ENCODE results near the gene CREB3L1. TPM values are rescaled to one million over a fixed set of nuclear protein-coding genes. Genes with fewer than 3 reads are reported as not detected.

CREB3L1 gene
- total and polyA plus RNA-seq, 2 donors from 2014 or later = 2.5 to 7.3 TPM

DNA sequence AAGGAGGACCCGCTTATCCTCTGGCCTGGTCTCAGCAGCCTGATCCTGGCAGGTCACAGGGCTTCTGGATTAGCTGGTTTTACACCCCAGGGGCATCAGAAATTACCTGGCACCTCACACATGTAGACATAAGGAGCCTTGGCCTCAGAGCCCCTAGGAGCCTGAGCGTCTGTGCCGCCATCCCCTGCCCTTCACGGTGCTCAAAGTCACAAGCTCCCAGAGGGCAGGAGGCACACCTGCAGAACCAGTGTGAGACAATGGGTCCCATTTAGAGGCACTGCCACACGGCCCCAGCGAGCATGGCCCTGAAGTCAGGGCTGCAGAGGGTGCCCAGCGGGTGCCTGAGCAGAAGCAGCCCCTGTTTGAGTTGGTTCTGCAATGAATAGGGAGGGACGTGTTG, 73.7 kb downstream of the CREB3L1 start:
- intact Hi-C loops (cut with DNase I) = no loop called here
- Histone ChIP-seq H3K9me3 (ENCODE audit: control insufficient read depth in 2 of 3, insufficient read depth in 1 of 3, low read length in 3 of 3) (no peaks in the 10 kb centered on the region), H3K4me1 (ENCODE audit: control insufficient read depth in 2 of 3, insufficient read depth in 2 of 3, low read depth in 1 of 3, low read length in 3 of 3) (peaks cover 0 to 34% (median 12%) of the 10 kb centered on the region in 3 donors), H3K27ac (ENCODE audit: low read depth in 2 of 2, low read length in 2 of 2) (no peak overlapping the region), H3K9ac (ENCODE audit: low read length in 3 of 3) (peak overlapping the region in 1 of 3 donors; percentile 29), H3K27me3 (ENCODE audit: control insufficient read depth, insufficient read depth, low read length) (no peaks in the 10 kb centered on the region), H3K36me3 (ENCODE audit: control insufficient read depth in 2 of 3, insufficient read depth in 3 of 3, low read length in 3 of 3) (no peaks in the 10 kb centered on the region), H3K4me3 (ENCODE audit: low read length in 3 of 3) (no peak overlapping the region)
- FAIRE-seq = no peak
- TF ChIP-seq, protein P1, sequence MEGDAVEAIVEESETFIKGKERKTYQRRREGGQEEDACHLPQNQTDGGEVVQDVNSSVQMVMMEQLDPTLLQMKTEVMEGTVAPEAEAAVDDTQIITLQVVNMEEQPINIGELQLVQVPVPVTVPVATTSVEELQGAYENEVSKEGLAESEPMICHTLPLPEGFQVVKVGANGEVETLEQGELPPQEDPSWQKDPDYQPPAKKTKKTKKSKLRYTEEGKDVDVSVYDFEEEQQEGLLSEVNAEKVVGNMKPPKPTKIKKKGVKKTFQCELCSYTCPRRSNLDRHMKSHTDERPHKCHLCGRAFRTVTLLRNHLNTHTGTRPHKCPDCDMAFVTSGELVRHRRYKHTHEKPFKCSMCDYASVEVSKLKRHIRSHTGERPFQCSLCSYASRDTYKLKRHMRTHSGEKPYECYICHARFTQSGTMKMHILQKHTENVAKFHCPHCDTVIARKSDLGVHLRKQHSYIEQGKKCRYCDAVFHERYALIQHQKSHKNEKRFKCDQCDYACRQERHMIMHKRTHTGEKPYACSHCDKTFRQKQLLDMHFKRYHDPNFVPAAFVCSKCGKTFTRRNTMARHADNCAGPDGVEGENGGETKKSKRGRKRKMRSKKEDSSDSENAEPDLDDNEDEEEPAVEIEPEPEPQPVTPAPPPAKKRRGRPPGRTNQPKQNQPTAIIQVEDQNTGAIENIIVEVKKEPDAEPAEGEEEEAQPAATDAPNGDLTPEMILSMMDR (IDR thresholded peaks at IDR 0.05; ENCODE audit: borderline replicate concordance, extremely low read depth, insufficient read depth) = no peak
- no peak for DNase-seq

DNA sequence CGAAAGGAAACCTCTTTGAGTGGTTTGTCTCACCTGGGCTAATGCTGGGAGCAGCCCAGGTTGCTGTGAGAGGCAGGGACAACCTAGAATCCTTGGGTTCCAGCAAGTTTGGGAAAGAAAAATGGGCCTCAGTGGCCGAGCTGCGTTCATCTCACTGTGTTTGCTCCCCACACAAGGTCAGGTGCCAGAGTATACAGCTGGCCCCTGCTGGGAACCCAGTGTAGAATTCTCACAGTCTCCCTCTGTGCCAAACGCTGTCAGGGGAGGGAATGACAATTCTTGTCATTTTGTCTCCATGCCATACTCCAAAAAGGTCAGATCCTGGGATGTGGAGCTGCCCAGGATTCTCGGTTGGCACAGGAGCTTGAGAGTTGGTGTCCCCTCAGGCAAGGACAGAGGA, 74.1 kb downstream of the CREB3L1 start:
- Histone ChIP-seq H3K27me3 (ENCODE audit: control insufficient read depth, insufficient read depth, low read length) (no peaks in the 10 kb centered on the region), H3K36me3 (ENCODE audit: control insufficient read depth in 2 of 3, insufficient read depth in 3 of 3, low read length in 3 of 3) (no peaks in the 10 kb centered on the region), H3K27ac (ENCODE audit: low read depth in 2 of 2, low read length in 2 of 2) (peak overlapping the region in 1 of 2 donors; percentile 18), H3K9ac (ENCODE audit: low read length in 3 of 3) (peak overlapping the region in 1 of 3 donors; percentile 29), H3K4me1 (ENCODE audit: control insufficient read depth in 2 of 3, insufficient read depth in 2 of 3, low read depth in 1 of 3, low read length in 3 of 3) (peaks cover 0 to 34% (median 16%) of the 10 kb centered on the region in 3 donors), H3K4me3 (ENCODE audit: low read length in 3 of 3) (no peak overlapping the region), H3K9me3 (ENCODE audit: control insufficient read depth in 2 of 3, insufficient read depth in 1 of 3, low read length in 3 of 3) (no peaks in the 10 kb centered on the region)
- DNase-seq (no peak), FAIRE-seq (no peak)
- TF ChIP-seq, protein P1 (IDR thresholded peaks at IDR 0.05; ENCODE audit: borderline replicate concordance, extremely low read depth, insufficient read depth) = no peak
- intact Hi-C loops (cut with DNase I) = no loop called here

DNA sequence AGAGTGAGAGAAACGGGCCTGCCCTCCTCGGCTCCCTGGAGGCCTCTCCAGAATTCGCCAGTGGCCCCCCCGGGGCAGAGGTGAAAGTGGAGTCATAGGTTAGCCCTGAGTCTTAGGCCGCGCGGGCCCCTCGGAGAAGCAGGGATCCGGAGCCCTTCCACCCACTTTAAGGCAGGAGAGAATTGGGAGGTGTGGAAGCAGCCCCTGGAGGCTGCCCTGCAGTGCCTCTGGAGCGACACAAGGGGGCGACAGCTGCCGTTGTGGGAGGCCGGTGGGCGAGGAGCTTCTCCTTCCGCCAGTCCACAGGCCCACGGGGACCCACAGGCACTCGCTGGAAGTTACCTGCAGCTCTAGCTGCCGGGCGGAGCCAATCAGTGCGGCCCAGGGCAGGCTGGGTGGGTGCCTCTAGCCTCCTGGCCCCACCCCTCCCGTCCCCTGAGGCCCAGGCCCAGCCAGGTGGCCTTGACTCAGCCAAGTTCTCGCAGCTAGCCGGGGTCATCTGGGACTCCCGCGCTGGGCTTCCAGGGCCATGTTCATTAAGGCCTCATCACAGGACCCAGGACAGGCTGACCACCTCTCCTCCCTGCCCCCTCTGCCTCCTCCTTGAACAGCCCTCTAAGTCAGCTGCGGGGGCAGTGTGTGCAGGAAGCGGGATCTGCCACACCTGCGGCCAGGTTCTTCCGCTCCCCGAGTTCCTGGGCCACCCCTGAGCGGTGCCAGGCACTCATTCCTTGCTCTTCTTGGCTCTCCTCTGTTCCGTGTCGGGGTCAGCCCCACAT, 74.8 kb downstream of the CREB3L1 start:
- TF ChIP-seq, protein P1 (IDR thresholded peaks at IDR 0.05; ENCODE audit: borderline replicate concordance, extremely low read depth, insufficient read depth) = peak; percentile 73
- intact Hi-C loops (cut with DNase I) = no loop called here
- no peaks in the 10 kb centered on the region for H3K36me3 ChIP-seq (ENCODE audit: control insufficient read depth in 2 of 3, insufficient read depth in 3 of 3, low read length in 3 of 3)
- DNase-seq = peak; percentile 68 to 85 (median 70)
- H3K9ac ChIP-seq (ENCODE audit: low read length in 3 of 3) = peak overlapping the region in 1 of 3 donors; percentile 29
- H3K4me3 ChIP-seq (ENCODE audit: low read length in 3 of 3) = no peak overlapping the region
- H3K27ac ChIP-seq (ENCODE audit: low read depth in 2 of 2, low read length in 2 of 2) = peak overlapping the region in 1 of 2 donors; percentile 18
- no peak for FAIRE-seq
- H3K4me1 ChIP-seq (ENCODE audit: control insufficient read depth in 2 of 3, insufficient read depth in 2 of 3, low read depth in 1 of 3, low read length in 3 of 3) = peaks cover 0 to 35% (median 21%) of the 10 kb centered on the region in 3 donors
- no peaks in the 10 kb centered on the region for H3K9me3 ChIP-seq (ENCODE audit: control insufficient read depth in 2 of 3, insufficient read depth in 1 of 3, low read length in 3 of 3)
- H3K27me3 ChIP-seq (ENCODE audit: control insufficient read depth, insufficient read depth, low read length) = no peaks in the 10 kb centered on the region

Measured in kidney (tissue), 14 donors.